Neuron (in vitro differentiated cells): ENCODE data around the gene OPN1SW.

Experiments
- H2AFZ ChIP-seq: one replicate; pipeline ENCODE4 v1.6.1; 2013; ENCODE audit warnings: low read depth, mild to moderate bottlenecking, inconsistent platforms, low read length, moderate library complexity
- H3K27me3 ChIP-seq: one replicate; pipeline ENCODE4 v1.6.1; 2013; ENCODE audit warnings: low read length; ENCODE audit not compliant: insufficient read depth
- H3K36me3 ChIP-seq: one replicate; pipeline ENCODE4 v1.6.1; 2013; ENCODE audit warnings: low read length; ENCODE audit not compliant: insufficient read depth
- H3K4me1 ChIP-seq: one replicate; pipeline ENCODE4 v1.6.1; 2013; ENCODE audit warnings: low read length; ENCODE audit not compliant: insufficient read depth
- H3K4me3 ChIP-seq: 2 replicates; pipeline ENCODE4 v1.5.1; 2013; ENCODE audit warnings: mild to moderate bottlenecking, low read length, moderate library complexity
- H3K9me3 ChIP-seq: one replicate; pipeline ENCODE4 v1.6.1; 2013; ENCODE audit warnings: low read length

The OPN1SW gene

DNA sequence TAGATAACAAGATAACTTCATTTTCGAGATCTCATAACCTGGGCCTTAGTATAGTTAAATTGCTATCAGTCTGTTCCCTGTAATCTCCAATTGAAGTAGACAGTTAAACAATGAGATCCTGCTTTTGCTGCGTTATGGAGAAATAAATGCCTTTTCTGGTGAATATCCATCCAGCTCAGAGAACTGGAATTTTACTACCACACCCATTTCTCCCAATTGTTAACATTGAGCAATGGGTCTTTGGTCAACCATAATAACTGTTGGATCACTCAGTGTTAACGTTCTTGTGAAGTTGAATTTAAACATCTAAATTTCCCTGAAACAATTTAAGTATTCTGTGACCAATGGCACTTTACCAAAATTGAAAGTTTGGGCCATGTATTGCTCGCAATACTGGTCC lies 33.4 kb downstream of the OPN1SW start:
- H3K4me1 ChIP-seq, result peaks cover 17% of the 10 kb centered on the region
- H3K36me3 ChIP-seq, result peaks cover 1% of the 10 kb centered on the region
- H3K9me3 ChIP-seq, result no peaks in the 10 kb centered on the region
- H3K4me3 ChIP-seq, result no peak overlapping the region
- H2AFZ ChIP-seq, result no peak overlapping the region
- H3K27me3 ChIP-seq, result no peaks in the 10 kb centered on the region

DNA sequence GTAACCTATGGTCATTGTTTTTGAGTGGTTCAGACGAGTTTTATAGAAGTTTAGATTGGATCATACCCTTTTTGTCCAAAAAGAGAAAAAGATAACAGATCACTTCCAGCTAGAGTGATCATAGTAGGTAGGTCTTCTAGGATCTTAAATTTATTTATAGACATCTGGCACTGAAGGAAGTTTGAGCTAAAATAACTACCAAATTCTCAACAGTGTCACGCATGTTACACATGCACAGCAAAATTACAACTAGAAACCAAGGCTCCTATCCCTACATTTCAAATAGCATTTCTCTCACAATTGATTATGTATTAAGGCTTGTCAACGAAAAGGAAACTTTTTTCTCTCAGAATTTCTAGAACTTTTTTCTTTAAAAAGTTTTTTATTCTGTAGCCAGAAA lies 34.1 kb downstream of the OPN1SW start:
- H2AFZ ChIP-seq, result no peak overlapping the region
- peaks cover 17% of the 10 kb centered on the region for H3K4me1 ChIP-seq
- H3K27me3 ChIP-seq, result no peaks in the 10 kb centered on the region
- H3K36me3 ChIP-seq, result no peaks in the 10 kb centered on the region
- no peaks in the 10 kb centered on the region for H3K9me3 ChIP-seq
- no peak overlapping the region for H3K4me3 ChIP-seq

DNA sequence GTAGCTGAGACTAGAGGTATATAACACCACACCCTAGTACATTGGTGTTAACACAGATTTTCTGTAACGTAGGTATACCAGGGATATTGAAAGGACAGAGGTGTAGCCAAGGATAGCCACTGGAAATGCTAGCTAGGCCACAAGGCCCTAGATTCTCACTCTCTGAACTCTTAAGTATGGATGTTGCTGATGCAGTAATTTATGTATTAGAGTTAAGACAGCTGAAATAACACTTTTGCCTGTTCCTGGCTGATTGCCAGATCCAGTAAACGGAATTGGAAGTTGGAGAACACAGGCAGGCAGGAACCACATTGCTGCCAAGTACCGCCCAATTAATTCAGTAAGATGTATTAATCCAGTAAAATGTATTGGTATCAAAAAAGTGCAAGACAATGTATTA lies 34.6 kb downstream of the OPN1SW start:
- Histone ChIP-seq H3K4me1 (peaks cover 17% of the 10 kb centered on the region), H3K4me3 (peak overlapping the region; percentile 97)

DNA sequence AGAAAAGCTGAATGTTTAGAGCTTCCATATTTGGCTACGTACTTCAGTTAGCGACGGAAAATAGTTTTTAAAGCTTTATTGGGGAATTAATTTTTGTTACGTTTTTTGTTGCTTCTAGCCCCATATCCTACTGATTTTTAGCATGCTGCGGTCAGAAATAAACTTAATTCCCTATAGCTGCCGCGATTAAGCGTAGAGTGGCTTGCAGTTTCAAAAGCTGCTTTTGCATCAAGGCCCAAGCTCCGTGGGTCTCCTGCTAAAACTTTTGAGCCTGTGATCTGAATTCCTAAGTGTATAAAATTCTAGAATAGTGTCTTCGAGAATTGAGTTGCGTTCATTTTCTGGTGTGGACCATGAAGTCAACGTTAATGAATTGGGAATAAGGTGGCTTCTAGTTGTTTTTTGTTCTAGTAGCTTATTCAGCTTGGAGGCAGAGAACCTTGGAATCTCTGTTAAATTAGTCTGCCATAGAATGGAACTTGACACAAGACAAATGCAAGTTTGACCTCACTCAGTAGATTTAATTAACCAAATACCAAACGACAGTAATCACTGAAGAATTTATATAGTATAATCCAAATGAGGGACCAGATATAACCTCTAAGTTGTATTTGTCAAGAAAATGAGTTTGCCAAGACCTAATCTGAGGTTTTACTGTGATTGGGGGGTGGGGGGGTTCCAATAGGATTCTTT lies 35.5 kb downstream of the OPN1SW start:
- Histone ChIP-seq H3K9me3 (no peaks in the 10 kb centered on the region), H3K4me3 (peak overlapping the region; percentile 97), H2AFZ (no peak overlapping the region), H3K36me3 (no peaks in the 10 kb centered on the region), H3K27me3 (no peaks in the 10 kb centered on the region), H3K4me1 (peaks cover 17% of the 10 kb centered on the region)

More for the DNA sequence above, 34.6 kb downstream of the OPN1SW start:
- Histone ChIP-seq H3K36me3 (no peaks in the 10 kb centered on the region), H2AFZ (no peak overlapping the region), H3K27me3 (no peaks in the 10 kb centered on the region), H3K9me3 (no peaks in the 10 kb centered on the region)

DNA sequence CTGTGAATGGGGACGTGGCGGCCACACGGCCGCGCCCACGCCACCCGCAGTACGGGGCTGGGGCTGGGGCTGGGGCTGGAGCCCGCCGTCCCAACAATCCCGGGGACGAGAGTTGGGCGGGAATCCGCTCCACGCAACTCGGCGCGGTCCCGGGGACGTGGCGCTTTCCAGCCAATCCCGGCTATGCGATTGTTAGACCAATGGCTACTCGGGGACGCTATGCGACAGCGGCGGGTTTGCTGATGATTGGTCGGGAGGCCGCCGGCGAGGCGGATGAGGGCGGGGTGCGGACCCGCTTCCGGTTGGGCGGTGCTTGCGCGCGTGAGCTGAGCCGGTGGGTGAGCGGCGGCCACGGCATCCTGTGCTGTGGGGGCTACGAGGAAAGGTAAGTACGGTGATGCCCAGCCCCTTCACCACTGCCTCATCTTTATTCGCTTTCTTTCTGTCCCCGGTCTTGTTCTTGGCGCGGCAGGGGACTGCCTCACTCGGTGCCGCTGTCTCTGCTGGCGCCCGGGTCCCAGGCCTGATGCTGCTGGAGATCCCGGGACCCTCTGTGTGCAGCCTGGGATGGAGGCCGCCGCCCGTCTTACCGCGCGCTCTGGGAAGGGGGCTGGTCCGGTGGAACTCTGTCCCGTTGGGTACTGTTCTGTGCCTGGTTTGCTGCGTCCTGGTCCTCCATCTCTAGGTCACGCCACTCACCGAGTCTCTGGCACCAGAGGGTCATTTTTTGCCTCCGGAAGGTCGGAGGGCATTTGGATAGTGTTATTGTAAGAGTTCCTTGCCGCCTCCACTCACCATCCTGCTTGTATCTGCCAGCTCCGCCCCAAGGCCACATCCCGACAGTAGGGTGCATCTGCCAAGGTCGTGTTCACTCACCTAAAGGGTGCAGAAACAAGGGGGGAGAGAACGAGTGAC lies 36.3 kb downstream of the OPN1SW start, which contains the start of gene CALU:
TSS of gene CALU (plus strand) at position 312 of the 915 bp plus-strand sequence. CDS start 9,225 bp downstream, outside the sequence.
- H3K36me3 ChIP-seq, result no peaks in the 10 kb centered on the region
- peak within 1 kb of the TSS; percentile 97 for H3K4me3 ChIP-seq
- no peaks in the 10 kb centered on the region for H3K9me3 ChIP-seq
- no peaks in the 10 kb centered on the region for H3K27me3 ChIP-seq
- H3K4me1 ChIP-seq, result peaks cover 17% of the 10 kb centered on the region
- H2AFZ ChIP-seq, result peak within 1 kb of the TSS; percentile 67

DNA sequence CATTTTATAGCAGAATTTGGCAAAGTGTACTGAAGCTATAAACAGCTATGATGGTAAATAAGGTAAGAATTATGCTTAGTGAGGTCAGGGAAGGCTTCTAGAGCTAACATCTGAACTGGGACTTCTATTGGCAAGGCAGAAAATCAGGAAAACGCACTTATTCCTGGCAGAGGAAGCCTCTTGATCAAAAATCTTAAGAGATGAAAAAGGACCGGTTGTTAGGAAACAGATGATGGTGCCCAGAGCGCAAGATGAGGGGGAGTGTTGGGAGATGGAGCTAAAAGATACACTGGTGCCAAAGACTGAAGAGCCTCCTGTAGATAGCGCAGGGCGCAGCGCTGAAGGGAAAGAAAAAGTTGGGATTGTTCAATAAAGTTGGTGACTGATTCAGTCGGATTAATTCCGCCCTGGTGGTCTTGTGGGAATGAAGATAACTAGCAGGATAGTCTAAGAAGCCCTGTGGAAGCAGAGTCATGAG lies 37.0 kb downstream of the OPN1SW start:
- H3K4me1 ChIP-seq, result peaks cover 17% of the 10 kb centered on the region
- no peaks in the 10 kb centered on the region for H3K36me3 ChIP-seq
- H3K27me3 ChIP-seq, result no peaks in the 10 kb centered on the region
- H3K9me3 ChIP-seq, result no peaks in the 10 kb centered on the region
- H2AFZ ChIP-seq, result peak overlapping the region; percentile 67
- peak overlapping the region; percentile 97 for H3K4me3 ChIP-seq

DNA sequence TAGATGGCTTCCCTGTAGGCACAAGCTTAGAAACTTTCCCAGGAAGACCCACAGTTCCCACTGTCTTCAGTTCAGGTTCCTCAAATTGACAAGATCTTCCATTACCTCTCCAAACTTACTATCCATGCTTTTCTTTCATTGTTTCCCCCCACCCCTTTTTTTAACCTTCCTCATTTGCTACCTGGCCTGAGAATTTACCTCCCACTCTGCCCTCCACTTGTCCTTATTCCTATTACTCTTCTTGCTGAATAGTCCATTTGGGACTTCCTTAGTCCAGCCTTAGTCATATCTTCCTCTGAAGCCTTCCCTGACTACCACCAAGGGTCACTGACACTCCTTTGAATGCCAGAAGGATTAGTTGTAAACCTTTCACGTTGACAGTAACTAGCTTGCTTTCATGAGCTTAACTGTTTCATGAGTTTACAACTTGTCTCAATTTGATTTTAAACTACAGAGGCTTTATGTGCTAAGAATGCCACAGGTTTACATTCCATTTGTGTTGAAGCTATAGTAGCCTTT lies 37.7 kb downstream of the OPN1SW start:
- Histone ChIP-seq H3K4me3 (no peak overlapping the region), H3K9me3 (no peaks in the 10 kb centered on the region), H3K27me3 (peaks cover 3% of the 10 kb centered on the region)

DNA sequence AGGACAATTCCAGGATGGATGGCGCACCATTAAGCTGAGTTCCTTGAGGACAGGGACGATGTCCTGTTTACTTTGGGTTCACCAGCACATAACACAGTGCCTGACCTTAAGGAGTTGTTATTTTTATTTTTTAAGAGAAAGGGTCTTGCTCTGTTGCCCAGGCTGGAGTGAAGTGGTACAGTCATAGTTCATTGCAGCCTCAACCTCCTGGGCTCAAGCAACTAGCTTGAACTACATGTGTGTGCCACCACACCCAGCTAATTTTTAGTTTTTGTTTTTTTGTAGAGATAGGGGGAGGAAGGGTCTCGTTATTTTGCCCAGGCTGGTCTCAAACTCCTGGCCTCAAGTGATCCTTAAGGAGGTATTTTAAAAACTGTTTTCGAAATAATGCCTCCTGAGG lies 38.2 kb downstream of the OPN1SW start:
- Histone ChIP-seq H3K9me3 (no peaks in the 10 kb centered on the region), H3K36me3 (no peaks in the 10 kb centered on the region), H2AFZ (no peak overlapping the region), H3K4me3 (no peak overlapping the region), H3K4me1 (peaks cover 17% of the 10 kb centered on the region), H3K27me3 (peaks cover 8% of the 10 kb centered on the region)

More for the DNA sequence above, 37.7 kb downstream of the OPN1SW start:
- H2AFZ ChIP-seq, result no peak overlapping the region
- no peaks in the 10 kb centered on the region for H3K36me3 ChIP-seq
- peaks cover 17% of the 10 kb centered on the region for H3K4me1 ChIP-seq

DNA sequence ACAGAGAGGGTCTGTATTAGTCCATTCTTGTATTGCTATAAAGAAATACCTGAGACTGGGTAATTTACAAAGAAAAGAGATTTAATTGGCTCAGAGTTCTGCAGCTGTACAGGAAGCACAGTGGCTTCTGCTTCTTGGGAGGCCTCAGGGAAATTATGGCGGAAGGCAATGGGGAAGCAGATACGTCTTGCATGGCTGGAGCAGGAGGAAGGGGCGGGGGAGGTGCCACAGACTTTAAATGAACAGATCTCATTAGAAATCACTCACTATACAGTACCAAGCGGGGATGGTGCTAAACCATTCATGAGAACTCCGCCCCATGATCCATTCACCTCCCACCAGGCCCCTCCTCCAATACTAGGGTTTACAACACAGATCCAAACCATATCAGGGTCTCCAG lies 40.2 kb downstream of the OPN1SW start:
- Histone ChIP-seq H3K4me3 (no peak overlapping the region), H2AFZ (no peak overlapping the region), H3K27me3 (peaks cover 22% of the 10 kb centered on the region), H3K36me3 (no peaks in the 10 kb centered on the region), H3K9me3 (no peaks in the 10 kb centered on the region), H3K4me1 (peaks cover 11% of the 10 kb centered on the region)

DNA sequence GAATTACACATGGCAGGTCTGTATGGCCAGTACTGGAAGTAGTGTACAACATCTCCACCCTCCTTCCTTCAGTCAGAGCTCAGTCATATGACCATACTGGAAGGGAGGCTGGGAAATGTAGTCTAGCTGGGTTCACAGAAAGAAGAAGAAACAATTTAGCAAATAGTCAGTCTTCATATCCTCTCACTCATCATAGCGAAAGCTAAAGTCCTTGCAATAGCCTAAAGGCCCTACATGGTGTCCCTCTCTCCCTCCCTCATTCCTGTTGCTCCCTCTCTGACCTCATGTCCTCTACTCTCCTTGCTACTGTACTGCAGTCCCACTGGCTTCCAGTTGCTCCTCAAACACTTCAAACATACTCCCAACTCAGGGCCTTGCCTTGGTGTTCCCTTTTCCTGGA lies 40.7 kb downstream of the OPN1SW start:
- Histone ChIP-seq H3K9me3 (no peaks in the 10 kb centered on the region), H3K36me3 (no peaks in the 10 kb centered on the region), H3K27me3 (peaks cover 23% of the 10 kb centered on the region), H3K4me1 (peaks cover 6% of the 10 kb centered on the region), H2AFZ (no peak overlapping the region), H3K4me3 (no peak overlapping the region)

DNA sequence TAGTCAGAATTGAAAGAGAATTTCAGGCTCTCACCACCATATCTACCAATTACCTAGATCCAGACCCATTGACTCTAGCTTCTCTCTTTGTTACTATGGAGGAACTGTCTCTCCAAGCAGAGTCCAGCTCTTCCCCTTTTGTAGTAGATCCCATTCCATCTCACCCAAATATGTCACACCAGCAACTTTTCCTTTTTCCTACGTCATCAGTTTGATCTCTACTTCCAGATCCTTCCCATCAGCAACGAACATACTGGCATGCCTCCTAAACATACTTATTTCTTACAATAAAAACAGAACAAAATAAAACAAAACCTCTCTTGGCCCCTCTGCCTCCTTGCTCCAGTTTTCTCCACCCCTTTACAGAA lies 42.3 kb downstream of the OPN1SW start:
- no peak overlapping the region for H2AFZ ChIP-seq
- H3K9me3 ChIP-seq, result no peaks in the 10 kb centered on the region
- no peaks in the 10 kb centered on the region for H3K36me3 ChIP-seq
- H3K4me1 ChIP-seq, result peaks cover 1% of the 10 kb centered on the region
- peaks cover 24% of the 10 kb centered on the region for H3K27me3 ChIP-seq
- H3K4me3 ChIP-seq, result no peak overlapping the region

DNA sequence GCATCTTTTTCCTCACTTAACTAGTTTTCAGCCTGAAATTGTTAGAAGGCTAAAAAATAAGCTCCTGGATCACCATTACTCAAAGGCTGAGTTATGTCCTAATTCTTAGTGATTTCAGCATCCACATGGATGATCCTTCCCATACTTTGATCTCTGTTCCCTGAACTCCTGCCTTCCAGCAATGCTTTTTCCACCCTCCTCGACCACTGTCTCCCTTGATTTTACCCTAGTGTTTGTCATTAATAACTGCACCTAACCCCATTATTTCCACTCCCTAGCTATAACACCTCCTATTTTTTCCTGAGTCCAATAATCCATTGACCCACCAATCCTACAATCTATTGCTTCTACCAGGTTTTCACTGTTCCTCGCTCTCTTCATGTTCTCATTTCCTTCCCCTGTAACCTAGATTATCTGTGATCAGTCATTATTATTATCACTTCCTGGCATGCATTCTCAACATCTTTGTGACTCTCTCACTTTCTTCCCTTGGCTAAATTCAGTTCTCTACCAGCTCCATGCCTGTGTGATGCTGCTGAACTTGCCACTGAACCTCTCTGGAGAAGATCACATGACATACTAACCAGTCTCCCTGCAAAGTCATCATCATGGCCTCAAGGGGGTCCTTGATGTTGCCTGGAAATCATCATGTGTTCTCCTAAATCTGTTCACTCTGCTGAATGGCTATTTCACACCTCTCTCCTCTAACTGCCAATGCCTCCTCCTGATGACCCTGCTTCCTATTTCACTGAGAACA lies 42.9 kb downstream of the OPN1SW start:
- peaks cover 24% of the 10 kb centered on the region for H3K27me3 ChIP-seq
- no peaks in the 10 kb centered on the region for H3K36me3 ChIP-seq
- no peak overlapping the region for H2AFZ ChIP-seq
- no peak overlapping the region for H3K4me3 ChIP-seq
- H3K9me3 ChIP-seq, result no peaks in the 10 kb centered on the region
- no peaks in the 10 kb centered on the region for H3K4me1 ChIP-seq
